ENCODE measurements around the gene RYR1.

Gene RYR1

GRCh38 chr19:38634757-38635482, 201.4 kb downstream of the RYR1 start:
- H3K27me3 ChIP-seq (ENCODE audit: insufficient read depth, low read length) = no peaks in the 10 kb centered on the region
- H3K79me2 ChIP-seq (ENCODE audit: control insufficient read depth, insufficient read depth, low read length, unreplicated experiment) = no peaks in the 10 kb centered on the region
- no peak overlapping the region for H3K4me3 ChIP-seq (ENCODE audit: low read depth, low read length)
- no peak overlapping the region for H3K27ac ChIP-seq (ENCODE audit: low read depth, low read length)
- no peak overlapping the region for H2AFZ ChIP-seq (ENCODE audit: low read length, unreplicated experiment)
- no peaks in the 10 kb centered on the region for H3K36me3 ChIP-seq (ENCODE audit: insufficient read depth, low read length)
- no peaks in the 10 kb centered on the region for H3K4me1 ChIP-seq (ENCODE audit: control insufficient read depth, insufficient read depth, low read length, unreplicated experiment)

- Histone ChIP-seq H3K4me3 (ENCODE audit: low read depth, low read length) (no peak overlapping the region), H2AFZ (ENCODE audit: low read length, unreplicated experiment) (no peak overlapping the region), H3K79me2 (ENCODE audit: control insufficient read depth, insufficient read depth, low read length, unreplicated experiment) (no peaks in the 10 kb centered on the region), H3K4me1 (ENCODE audit: control insufficient read depth, insufficient read depth, low read length, unreplicated experiment) (no peaks in the 10 kb centered on the region), H3K27ac (ENCODE audit: low read depth, low read length) (no peak overlapping the region), H3K27me3 (ENCODE audit: insufficient read depth, low read length) (no peaks in the 10 kb centered on the region), H3K36me3 (ENCODE audit: insufficient read depth, low read length) (no peaks in the 10 kb centered on the region)
These were observed 202.2 kb downstream of the RYR1 start for GRCh38 chr19:38635483-38636399.

Measured in ACC112 (cell line).